Liver (tissue), 9 donors: ENCODE results near the gene NTM. TPM values are rescaled to one million over a fixed set of nuclear protein-coding genes. Genes with fewer than 3 reads are reported as not detected.

Experiments
- DNase-seq: peaks from one replicate; pipeline ENCODE4 v3.0.0-alpha.2; 2017; ENCODE audit warnings: low spot score
- H3K27ac ChIP-seq, 2 donors: one replicate each; pipeline ENCODE4 v1.7.0; 2013; ENCODE audit warnings: inconsistent platforms in 2 of 2, low read length in 2 of 2, control low read depth in 1 of 2, low read depth in 1 of 2, mild to moderate bottlenecking in 1 of 2
- H3K27me3 ChIP-seq, 4 donors: one replicate each; pipeline versions ENCODE4 v1.6.1 to v1.7.0; 2013; ENCODE audit warnings: low read length in 3 of 4, inconsistent platforms in 1 of 4, mild to moderate bottlenecking in 1 of 4, moderate library complexity in 1 of 4; ENCODE audit not compliant: control insufficient read depth in 4 of 4, insufficient read depth in 4 of 4
- H3K36me3 ChIP-seq, 4 donors: one replicate each; pipeline versions ENCODE4 v1.6.1 to v1.7.0; 2013; ENCODE audit warnings: low read length in 3 of 4, mild to moderate bottlenecking in 3 of 4, low read depth in 1 of 4, moderate library complexity in 1 of 4; ENCODE audit not compliant: control insufficient read depth in 4 of 4, insufficient read depth in 3 of 4
- H3K4me1 ChIP-seq, 4 donors: one replicate each; pipeline versions ENCODE4 v1.6.1 to v1.7.0; 2013; ENCODE audit warnings: low read length in 3 of 4, mild to moderate bottlenecking in 3 of 4, moderate library complexity in 1 of 4; ENCODE audit not compliant: control insufficient read depth in 4 of 4, insufficient read depth in 4 of 4
- H3K4me3 ChIP-seq, 3 donors: one replicate each; pipeline versions ENCODE4 v1.6.1 to v1.7.0; 2013; ENCODE audit warnings: low read length in 3 of 3, control low read depth in 1 of 3, low read depth in 1 of 3, mild to moderate bottlenecking in 1 of 3
- H3K9ac ChIP-seq, 2 donors: one replicate each; pipeline ENCODE4 v1.7.0; 2013; ENCODE audit warnings: low read length in 2 of 2, mild to moderate bottlenecking in 2 of 2, moderate library complexity in 2 of 2, control low read depth in 1 of 2, low read depth in 1 of 2
- H3K9me3 ChIP-seq, 4 donors: one replicate each; pipeline versions ENCODE4 v1.6.1 to v1.7.0; 2013; ENCODE audit warnings: low read length in 3 of 4; ENCODE audit not compliant: control insufficient read depth in 4 of 4
- EGR1 ChIP-seq, 2 donors: IDR thresholded peaks; 2 replicates each; pipeline ENCODE4 v1.6.1; 2016 to 2018; ENCODE audit warnings: antibody characterized with exemption in 2 of 2, low read depth in 2 of 2
- FOXA1 ChIP-seq: IDR thresholded peaks from 2 replicates; pipeline ENCODE4 v1.6.1; 2016; ENCODE audit warnings: antibody characterized with exemption
- FOXA2 ChIP-seq: IDR thresholded peaks from 2 replicates; pipeline ENCODE4 v1.6.1; 2016; ENCODE audit warnings: antibody characterized with exemption
- GABPA ChIP-seq, 2 donors: IDR thresholded peaks in 1 of 2; conservative IDR thresholded peaks in 1 of 2; 2 replicates each; pipeline ENCODE4 v1.6.1; 2016; ENCODE audit warnings: antibody characterized with exemption in 2 of 2, mild to moderate bottlenecking in 1 of 2, moderate library complexity in 1 of 2
- HNF4A ChIP-seq, 2 donors: conservative IDR thresholded peaks; 2 replicates each; pipeline ENCODE4 v1.6.1; 2016; ENCODE audit warnings: antibody characterized with exemption in 2 of 2, mild to moderate bottlenecking in 2 of 2
- HNF4G ChIP-seq: IDR thresholded peaks from 2 replicates; pipeline ENCODE4 v1.6.1; 2016; ENCODE audit warnings: antibody characterized with exemption
- JUND ChIP-seq, 2 donors: IDR thresholded peaks; 2 replicates each; pipeline ENCODE4 v1.6.1; 2016; ENCODE audit warnings: antibody characterized with exemption in 2 of 2
- NR2F2 ChIP-seq: IDR thresholded peaks from 2 replicates; pipeline ENCODE4 v1.6.1; 2016; ENCODE audit warnings: antibody characterized with exemption
- RAD21 ChIP-seq, 2 donors: IDR thresholded peaks; 2 replicates each; pipeline ENCODE4 v1.6.1; 2016; ENCODE audit warnings: antibody characterized with exemption in 2 of 2, mild to moderate bottlenecking in 2 of 2
- RXRA ChIP-seq, 2 donors: IDR thresholded peaks; 2 replicates each; pipeline ENCODE4 v1.6.1; 2017 to 2018; ENCODE audit warnings: antibody characterized with exemption in 2 of 2, mild to moderate bottlenecking in 1 of 2
- SP1 ChIP-seq: IDR thresholded peaks from 2 replicates; pipeline ENCODE4 v1.6.1; 2018; ENCODE audit warnings: antibody characterized with exemption, mild to moderate bottlenecking
- TAF1 ChIP-seq: conservative IDR thresholded peaks from 2 replicates; pipeline ENCODE4 v1.6.1; 2016; ENCODE audit warnings: antibody characterized with exemption, mild to moderate bottlenecking
- YY1 ChIP-seq: IDR thresholded peaks from 2 replicates; pipeline ENCODE4 v1.6.1; 2016; ENCODE audit warnings: antibody characterized with exemption, mild to moderate bottlenecking
- WGBS: extraction: QIAGEN DNeasy Blood & Tissue Kit; methylation state at CpG from one replicate; pipeline ENCODE4 v1.1.7; 2013; 5-methylcytosine and 5-hydroxymethylcytosine counted together
- polyA plus RNA-seq, 2 donors: library from polyadenylated mRNA; stranded (reverse) in 1 of 2; unstranded in 1 of 2; fragments of 200-250 nt in 1 of 2; fragments of >200 nt in 1 of 2; fragmentation: Nextera tagmentation in 1 of 2; extraction: Ambion mirVana in 1 of 2; gene quantifications; one replicate each; pipeline versions ENCODE4 v1.2.1 to v1.2.3, GENCODE V29; 2013 to 2015
- total RNA-seq, 2 donors: library from RNA; depleted of rRNA; stranded (reverse); fragments of >200 nt; gene quantifications; one replicate each; pipeline ENCODE4 v1.2.3, GENCODE V29; 2014
- TF ChIP-seq, protein P1 (sequence below): IDR thresholded peaks from 2 replicates; pipeline ENCODE4 v1.6.1; 2016; ENCODE audit warnings: antibody characterized with exemption, mild to moderate bottlenecking
- TF ChIP-seq, protein P2 (sequence below): fragments of 150-350 bp; IDR thresholded peaks from 2 replicates; pipeline ENCODE4 v1.5.1; 2017; ENCODE audit warnings: improper control_type of control experiment, low read depth, low read length; ENCODE audit not compliant: missing input control
- TF ChIP-seq, protein P3 (sequence below): IDR thresholded peaks from 2 replicates; pipeline ENCODE4 v1.6.1; 2016; ENCODE audit warnings: antibody characterized with exemption
- TF ChIP-seq, protein P4 (sequence below): IDR thresholded peaks from 2 replicates; pipeline ENCODE4 v1.6.1; 2016; ENCODE audit warnings: antibody characterized with exemption
- TF ChIP-seq, protein P5 (sequence below): IDR thresholded peaks from 2 replicates; pipeline ENCODE4 v1.6.1; 2016; ENCODE audit warnings: antibody characterized with exemption
- donor health status: healthy.
- donor health status: healthy.
- donor health status: healthy.
- donor health status: healthy.
- donor health status: healthy.

Gene NTM
- total and polyA plus RNA-seq, 4 donors = 0.08 to 1.1 (median 0.08) TPM; not detected in 1

DNA sequence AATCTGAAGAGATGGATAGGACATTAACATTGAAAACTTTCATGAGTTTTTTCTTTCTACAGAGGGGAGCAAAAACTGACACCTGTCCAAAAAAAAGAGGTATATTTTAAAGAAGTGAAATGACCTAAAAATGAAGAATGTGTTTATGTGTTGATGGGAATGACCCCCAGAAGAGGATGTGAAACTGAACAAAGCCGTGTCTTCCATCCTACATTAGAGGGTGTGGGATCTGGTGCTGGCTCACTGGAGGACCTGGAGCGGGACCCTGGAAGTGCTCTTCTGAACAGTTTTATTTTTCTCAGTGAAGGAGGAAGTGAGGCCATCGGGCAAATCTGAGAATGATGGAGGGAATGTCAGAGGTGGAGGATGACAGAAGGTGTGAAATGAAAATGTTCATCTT, 470.1 kb downstream of the NTM start (continued):
- no peak for TF ChIP-seq TAF1

DNA sequence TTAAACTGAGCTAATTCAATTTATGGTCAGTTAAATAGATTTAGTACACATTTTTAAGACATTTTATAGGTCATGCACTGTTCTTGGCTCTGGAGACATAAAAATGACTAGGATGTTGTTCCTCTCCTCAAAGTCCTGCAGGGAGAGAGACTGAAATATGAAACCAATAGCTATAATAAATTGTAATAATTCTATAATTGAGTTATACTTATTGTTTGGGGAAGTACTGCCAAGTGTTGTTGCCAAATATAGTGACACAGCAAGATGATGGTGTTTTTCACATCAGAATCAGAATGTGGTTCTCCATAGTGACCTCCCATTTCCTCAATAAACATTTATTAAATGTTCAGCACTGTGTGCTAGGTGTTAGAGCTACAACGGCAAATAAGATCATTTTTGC, 470.6 kb downstream of the NTM start:
- TF ChIP-seq HNF4G (no peak), FOXA2 (no peak), NR2F2 (no peak)
- TF ChIP-seq, protein P1, sequence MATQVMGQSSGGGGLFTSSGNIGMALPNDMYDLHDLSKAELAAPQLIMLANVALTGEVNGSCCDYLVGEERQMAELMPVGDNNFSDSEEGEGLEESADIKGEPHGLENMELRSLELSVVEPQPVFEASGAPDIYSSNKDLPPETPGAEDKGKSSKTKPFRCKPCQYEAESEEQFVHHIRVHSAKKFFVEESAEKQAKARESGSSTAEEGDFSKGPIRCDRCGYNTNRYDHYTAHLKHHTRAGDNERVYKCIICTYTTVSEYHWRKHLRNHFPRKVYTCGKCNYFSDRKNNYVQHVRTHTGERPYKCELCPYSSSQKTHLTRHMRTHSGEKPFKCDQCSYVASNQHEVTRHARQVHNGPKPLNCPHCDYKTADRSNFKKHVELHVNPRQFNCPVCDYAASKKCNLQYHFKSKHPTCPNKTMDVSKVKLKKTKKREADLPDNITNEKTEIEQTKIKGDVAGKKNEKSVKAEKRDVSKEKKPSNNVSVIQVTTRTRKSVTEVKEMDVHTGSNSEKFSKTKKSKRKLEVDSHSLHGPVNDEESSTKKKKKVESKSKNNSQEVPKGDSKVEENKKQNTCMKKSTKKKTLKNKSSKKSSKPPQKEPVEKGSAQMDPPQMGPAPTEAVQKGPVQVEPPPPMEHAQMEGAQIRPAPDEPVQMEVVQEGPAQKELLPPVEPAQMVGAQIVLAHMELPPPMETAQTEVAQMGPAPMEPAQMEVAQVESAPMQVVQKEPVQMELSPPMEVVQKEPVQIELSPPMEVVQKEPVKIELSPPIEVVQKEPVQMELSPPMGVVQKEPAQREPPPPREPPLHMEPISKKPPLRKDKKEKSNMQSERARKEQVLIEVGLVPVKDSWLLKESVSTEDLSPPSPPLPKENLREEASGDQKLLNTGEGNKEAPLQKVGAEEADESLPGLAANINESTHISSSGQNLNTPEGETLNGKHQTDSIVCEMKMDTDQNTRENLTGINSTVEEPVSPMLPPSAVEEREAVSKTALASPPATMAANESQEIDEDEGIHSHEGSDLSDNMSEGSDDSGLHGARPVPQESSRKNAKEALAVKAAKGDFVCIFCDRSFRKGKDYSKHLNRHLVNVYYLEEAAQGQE = no peak
- WGBS = 69% methylated on average over 1 of the region's 1 CpG

DNA sequence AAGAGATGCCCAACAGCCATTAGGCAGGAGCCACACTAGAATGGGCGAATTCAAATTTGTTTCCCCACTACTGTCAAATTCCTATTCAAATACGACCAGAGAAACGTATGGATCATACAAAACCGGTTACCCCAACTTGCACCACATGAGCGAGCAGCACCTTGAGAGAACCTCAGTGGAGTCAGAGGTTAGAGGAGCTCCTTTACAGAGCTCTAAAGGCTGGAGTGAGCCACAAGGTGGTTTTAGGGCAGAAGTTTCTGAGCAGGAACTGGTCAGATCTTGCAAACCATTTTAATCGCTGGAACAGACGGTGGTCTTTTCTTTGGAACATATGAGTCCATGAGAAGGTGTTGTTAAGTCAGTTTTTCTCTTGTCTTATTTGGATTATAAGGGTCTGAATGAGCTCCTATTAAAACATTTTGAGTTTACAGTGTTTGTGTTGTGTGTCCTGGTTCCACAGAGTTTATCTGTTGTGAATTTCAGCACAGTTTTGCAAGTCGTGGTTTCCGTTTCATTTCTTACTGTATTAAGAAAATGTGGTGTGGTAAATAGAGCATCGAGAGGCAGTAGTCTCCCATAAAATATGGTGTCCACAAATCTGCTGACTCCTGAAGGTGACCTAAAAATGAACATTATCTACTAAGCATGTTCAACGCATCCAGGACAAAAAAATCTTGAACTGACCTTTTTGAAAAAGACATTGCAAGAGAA, 471.7 kb downstream of the NTM start:
- no peak overlapping the region for H3K27ac ChIP-seq
- H3K36me3 ChIP-seq = no peaks in the 10 kb centered on the region
- WGBS = 74% methylated on average over 11 of the region's 11 CpGs
- no peak for TF ChIP-seq NR2F2
- TF ChIP-seq RXRA (IDR thresholded peaks at IDR 0.05) = no peak
- no peak for TF ChIP-seq SP1
- TF ChIP-seq, protein P2, sequence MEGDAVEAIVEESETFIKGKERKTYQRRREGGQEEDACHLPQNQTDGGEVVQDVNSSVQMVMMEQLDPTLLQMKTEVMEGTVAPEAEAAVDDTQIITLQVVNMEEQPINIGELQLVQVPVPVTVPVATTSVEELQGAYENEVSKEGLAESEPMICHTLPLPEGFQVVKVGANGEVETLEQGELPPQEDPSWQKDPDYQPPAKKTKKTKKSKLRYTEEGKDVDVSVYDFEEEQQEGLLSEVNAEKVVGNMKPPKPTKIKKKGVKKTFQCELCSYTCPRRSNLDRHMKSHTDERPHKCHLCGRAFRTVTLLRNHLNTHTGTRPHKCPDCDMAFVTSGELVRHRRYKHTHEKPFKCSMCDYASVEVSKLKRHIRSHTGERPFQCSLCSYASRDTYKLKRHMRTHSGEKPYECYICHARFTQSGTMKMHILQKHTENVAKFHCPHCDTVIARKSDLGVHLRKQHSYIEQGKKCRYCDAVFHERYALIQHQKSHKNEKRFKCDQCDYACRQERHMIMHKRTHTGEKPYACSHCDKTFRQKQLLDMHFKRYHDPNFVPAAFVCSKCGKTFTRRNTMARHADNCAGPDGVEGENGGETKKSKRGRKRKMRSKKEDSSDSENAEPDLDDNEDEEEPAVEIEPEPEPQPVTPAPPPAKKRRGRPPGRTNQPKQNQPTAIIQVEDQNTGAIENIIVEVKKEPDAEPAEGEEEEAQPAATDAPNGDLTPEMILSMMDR = no peak
- no peak for TF ChIP-seq FOXA1
- TF ChIP-seq, protein P3, sequence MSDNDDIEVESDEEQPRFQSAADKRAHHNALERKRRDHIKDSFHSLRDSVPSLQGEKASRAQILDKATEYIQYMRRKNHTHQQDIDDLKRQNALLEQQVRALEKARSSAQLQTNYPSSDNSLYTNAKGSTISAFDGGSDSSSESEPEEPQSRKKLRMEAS = no peak
- TF ChIP-seq YY1 = no peak
- TF ChIP-seq, protein P4, sequence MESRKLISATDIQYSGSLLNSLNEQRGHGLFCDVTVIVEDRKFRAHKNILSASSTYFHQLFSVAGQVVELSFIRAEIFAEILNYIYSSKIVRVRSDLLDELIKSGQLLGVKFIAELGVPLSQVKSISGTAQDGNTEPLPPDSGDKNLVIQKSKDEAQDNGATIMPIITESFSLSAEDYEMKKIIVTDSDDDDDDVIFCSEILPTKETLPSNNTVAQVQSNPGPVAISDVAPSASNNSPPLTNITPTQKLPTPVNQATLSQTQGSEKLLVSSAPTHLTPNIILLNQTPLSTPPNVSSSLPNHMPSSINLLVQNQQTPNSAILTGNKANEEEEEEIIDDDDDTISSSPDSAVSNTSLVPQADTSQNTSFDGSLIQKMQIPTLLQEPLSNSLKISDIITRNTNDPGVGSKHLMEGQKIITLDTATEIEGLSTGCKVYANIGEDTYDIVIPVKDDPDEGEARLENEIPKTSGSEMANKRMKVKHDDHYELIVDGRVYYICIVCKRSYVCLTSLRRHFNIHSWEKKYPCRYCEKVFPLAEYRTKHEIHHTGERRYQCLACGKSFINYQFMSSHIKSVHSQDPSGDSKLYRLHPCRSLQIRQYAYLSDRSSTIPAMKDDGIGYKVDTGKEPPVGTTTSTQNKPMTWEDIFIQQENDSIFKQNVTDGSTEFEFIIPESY = no peak
- TF ChIP-seq RAD21 (IDR thresholded peaks at IDR 0.05) = no peak
- no peak for TF ChIP-seq EGR1 (IDR thresholded peaks at IDR 0.05; ENCODE audit: low read depth in 2 of 2)
- no peak for TF ChIP-seq TAF1
- no peak for TF ChIP-seq HNF4G
- TF ChIP-seq HNF4A (conservative IDR thresholded peaks at IDR 0.05) = no peak
- TF ChIP-seq, protein P1 = no peak
- TF ChIP-seq JUND (IDR thresholded peaks at IDR 0.05) = no peak
- TF ChIP-seq, protein P5, sequence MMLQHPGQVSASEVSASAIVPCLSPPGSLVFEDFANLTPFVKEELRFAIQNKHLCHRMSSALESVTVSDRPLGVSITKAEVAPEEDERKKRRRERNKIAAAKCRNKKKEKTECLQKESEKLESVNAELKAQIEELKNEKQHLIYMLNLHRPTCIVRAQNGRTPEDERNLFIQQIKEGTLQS = no peak
- no peak for TF ChIP-seq FOXA2
- no peak for TF ChIP-seq GABPA (IDR thresholded peaks at IDR 0.05 in 1 of 2, conservative IDR thresholded peaks at IDR 0.05 in 1 of 2)
- no peak for DNase-seq
- H3K4me3 ChIP-seq = no peak overlapping the region
- no peaks in the 10 kb centered on the region for H3K9me3 ChIP-seq
- H3K9ac ChIP-seq = no peak overlapping the region
- H3K27me3 ChIP-seq = peaks cover 0 to 4% (median 2%) of the 10 kb centered on the region in 4 donors
- no peaks in the 10 kb centered on the region for H3K4me1 ChIP-seq

More for the DNA sequence above, 470.6 kb downstream of the NTM start:
- H3K4me1 ChIP-seq = no peaks in the 10 kb centered on the region
- no peaks in the 10 kb centered on the region for H3K36me3 ChIP-seq
- no peak overlapping the region for H3K27ac ChIP-seq
- no peak overlapping the region for H3K9ac ChIP-seq
- H3K4me3 ChIP-seq = no peak overlapping the region
- no peak for DNase-seq
- H3K9me3 ChIP-seq = no peaks in the 10 kb centered on the region
- H3K27me3 ChIP-seq = peaks cover 0 to 4% (median 1%) of the 10 kb centered on the region in 4 donors
